GM21786 (cell line): ENCODE data around the gene TREX2.
"Not testable (repeated sequence)": the region's sequence is repeated elsewhere in the genome, so short reads cannot be mapped to it uniquely, and the experiment has no call there.

Experiments
- ATAC-seq: cut with Tn5 transposase; IDR thresholded peaks from one replicate; pipeline ENCODE4 v1.9.1; 2021; ENCODE audit not compliant: unreplicated experiment

The TREX2 gene

GRCh38 chrX:153409414-153410101, 36.3 kb downstream of the TREX2 start:
- no peak for ATAC-seq

- ATAC-seq: no peak
These were observed 36.9 kb downstream of the TREX2 start for GRCh38 chrX:153408871-153409351.

- no peak for ATAC-seq
These were observed 37.6 kb downstream of the TREX2 start for GRCh38 chrX:153408221-153408721.

GRCh38 chrX:153407736-153408135, 38.1 kb downstream of the TREX2 start:
- no peak for ATAC-seq

- no peak for ATAC-seq
These were observed 39.0 kb downstream of the TREX2 start for GRCh38 chrX:153406903-153407302.

- ATAC-seq: no peak
These were observed 39.8 kb downstream of the TREX2 start for GRCh38 chrX:153406011-153406410.

GRCh38 chrX:153405426-153405825, 40.4 kb downstream of the TREX2 start:
- ATAC-seq: no peak

GRCh38 chrX:153404333-153404732, 41.5 kb downstream of the TREX2 start:
- ATAC-seq: not testable (repeated sequence)

GRCh38 chrX:153401133-153401764, 44.6 kb downstream of the TREX2 start, which contains the start of gene PNMA6E:
Gene PNMA6E (minus strand): TSS chrX:153401350. CDS start chrX:153398849, 2,501 bp downstream.
- no peak for ATAC-seq

GRCh38 chrX:153400146-153401132, 45.4 kb downstream of the TREX2 start:
- peak; percentile 80 for ATAC-seq

- no peak for ATAC-seq
These were observed 47.4 kb downstream of the TREX2 start for GRCh38 chrX:153398275-153398960.

- ATAC-seq: no peak
These were observed 48.4 kb downstream of the TREX2 start for GRCh38 chrX:153397256-153397960.

- no peak for ATAC-seq
These were observed 49.3 kb downstream of the TREX2 start for GRCh38 chrX:153396320-153397195.

- no peak for ATAC-seq
These were observed 50.1 kb downstream of the TREX2 start for GRCh38 chrX:153395613-153396319.

GRCh38 chrX:153394612-153395011, 51.2 kb downstream of the TREX2 start:
- no peak for ATAC-seq
